Natural killer cell (primary cell): ENCODE results near the gene POU4F2. TPM values are rescaled to one million over a fixed set of nuclear protein-coding genes. Genes with fewer than 3 reads are reported as not detected.

Source experiments
- ATAC-seq, 3 donors: fragments of 150-1000 bp in 2 of 3; fragments of 200-7000 bp in 1 of 3; cut with Tn5 transposase; 1 replicate in 1 of 3; 2 replicates in 2 of 3; pipeline ENCODE4 v1.10.0; 2021; ENCODE audit warnings: mild to moderate bottlenecking in 2 of 3, moderate library complexity in 2 of 3
- DNase-seq, 2 donors: peaks; one replicate each; pipeline versions ENCODE4 v3.0.0 to v3.0.0-alpha.2; 2013 to 2021; ENCODE audit warnings: mixed read lengths in 1 of 2
- H3K27ac ChIP-seq: one replicate; pipeline ENCODE4 v1.5.1; 2013; ENCODE audit warnings: mild to moderate bottlenecking, low read length
- H3K27me3 ChIP-seq: one replicate; pipeline ENCODE4 v1.6.1; 2013; ENCODE audit warnings: low read length; ENCODE audit not compliant: control insufficient read depth, insufficient read depth
- H3K36me3 ChIP-seq: one replicate; pipeline ENCODE4 v1.6.1; 2013; ENCODE audit warnings: low read length; ENCODE audit not compliant: control insufficient read depth, insufficient read depth
- H3K4me1 ChIP-seq: one replicate; pipeline ENCODE4 v1.6.1; 2013; ENCODE audit warnings: low read length; ENCODE audit not compliant: control insufficient read depth, insufficient read depth
- H3K4me3 ChIP-seq: one replicate; pipeline ENCODE4 v1.5.1; 2013; ENCODE audit warnings: low read length
- H3K9me3 ChIP-seq: one replicate; pipeline ENCODE4 v1.6.1; 2013; ENCODE audit warnings: low read length; ENCODE audit not compliant: control insufficient read depth, insufficient read depth
- H3K27ac Mint-ChIP-seq, 2 donors: one replicate each; pipeline ENCODE4 v1.8.0; 2022; ENCODE audit warnings: mild to moderate bottlenecking in 2 of 2, mixed read lengths in 2 of 2, moderate library complexity in 1 of 2
- H3K27me3 Mint-ChIP-seq, 2 donors: one replicate each; pipeline ENCODE4 v1.8.0; 2022; ENCODE audit warnings: low read depth in 2 of 2, mixed read lengths in 2 of 2
- H3K36me3 Mint-ChIP-seq: one replicate; pipeline ENCODE4 v1.8.0; 2022; ENCODE audit warnings: mixed read lengths
- H3K4me1 Mint-ChIP-seq, 2 donors: one replicate each; pipeline ENCODE4 v1.8.0; 2022; ENCODE audit warnings: mixed read lengths in 2 of 2
- H3K4me3 Mint-ChIP-seq: one replicate; pipeline ENCODE4 v1.8.0; 2022; ENCODE audit warnings: mild to moderate bottlenecking, moderate library complexity, mixed read lengths
- H3K9me3 Mint-ChIP-seq, 2 donors: one replicate each; pipeline ENCODE4 v1.8.0; 2022; ENCODE audit warnings: mixed read lengths in 2 of 2
- CTCF ChIP-seq: fragments of 200-600 bp; IDR thresholded peaks from one replicate; pipeline ENCODE4 v1.8.0; 2022; ENCODE audit warnings: antibody characterized with exemption
- WGBS: methylation state at CpG from one replicate; pipeline ENCODE4 v1.1.7; 2013; ENCODE audit warnings: missing lambda C conversion rate; ENCODE audit not compliant: insufficient coverage; 5-methylcytosine and 5-hydroxymethylcytosine counted together
- intact Hi-C: fragments of 100-400 bp; cut with micrococcal nuclease; formaldehyde crosslinking; loops from one replicate; pipeline ENCODE4 v1.14.2; 2022
- total RNA-seq, 4 donors: library from RNA; stranded (reverse); fragments of 120-200 nt in 1 of 4; gene quantifications; one replicate each; pipeline versions ENCODE4 v1.2.3 to v1.2.4, GENCODE V29; 2013 to 2022

The POU4F2 gene
- total RNA-seq, 3 donors from 2014 or later (not counting 1 experiment from before 2014, with no cell fraction given): not detected

DNA sequence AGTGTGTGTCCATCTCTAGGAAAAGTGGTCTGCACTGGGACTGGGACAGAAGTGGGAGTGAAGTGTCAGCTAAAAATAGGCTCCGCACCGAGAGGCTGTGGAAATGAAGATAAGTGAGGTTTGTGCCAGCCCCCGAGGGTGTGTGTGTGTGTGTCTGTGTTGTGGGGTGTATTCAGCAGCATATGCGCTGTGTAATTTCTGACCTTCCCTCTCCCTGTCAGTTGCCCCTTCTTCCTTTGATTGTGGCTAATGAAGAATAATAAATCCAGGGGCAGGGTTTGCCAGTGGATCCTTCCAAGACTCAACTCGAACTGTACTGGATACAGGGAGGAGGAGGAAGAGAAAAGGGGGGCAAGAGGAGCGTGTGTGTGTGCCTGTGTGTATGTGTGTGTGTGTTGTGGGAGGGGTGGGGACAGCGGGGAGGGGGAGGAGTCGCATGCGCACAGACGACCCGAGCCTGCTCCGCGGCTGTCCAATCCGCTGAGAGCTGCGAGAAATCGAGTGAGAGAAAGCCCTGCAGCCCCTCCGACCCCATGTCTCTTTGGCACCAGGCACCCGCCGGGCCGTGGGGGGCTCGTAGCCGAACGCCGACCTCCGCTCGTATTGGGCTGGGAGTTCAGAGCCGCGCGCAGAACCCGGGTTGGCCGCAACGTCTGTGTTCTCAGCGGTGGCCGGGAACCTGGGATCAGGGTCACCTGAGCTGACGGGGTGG is 916 bp upstream of the POU4F2 start:
- Mint-ChIP-seq H3K4me1 (peaks cover 0 to 10% of the 10 kb centered on the region in 2 donors), H3K9me3 (peaks cover 0 to 5% of the 10 kb centered on the region in 2 donors), H3K27me3 (peaks cover 66 to 86% of the 10 kb centered on the region in 2 donors), H3K27ac (no peak overlapping the region), H3K36me3 (peaks cover 23% of the 10 kb centered on the region), H3K4me3 (peak overlapping the region; percentile 4)
- no peak overlapping the region for H3K4me3 ChIP-seq
- 6% methylated on average over 35 of the region's 35 CpGs for WGBS
- no peaks in the 10 kb centered on the region for H3K9me3 ChIP-seq
- peaks cover 51% of the 10 kb centered on the region for H3K27me3 ChIP-seq
- H3K36me3 ChIP-seq: no peaks in the 10 kb centered on the region
- no peak for TF ChIP-seq CTCF
- H3K27ac ChIP-seq: no peak overlapping the region
- intact Hi-C loops: no loop called here
- DNase-seq: no peak
- H3K4me1 ChIP-seq: peaks cover 8% of the 10 kb centered on the region
- no peak for ATAC-seq

DNA sequence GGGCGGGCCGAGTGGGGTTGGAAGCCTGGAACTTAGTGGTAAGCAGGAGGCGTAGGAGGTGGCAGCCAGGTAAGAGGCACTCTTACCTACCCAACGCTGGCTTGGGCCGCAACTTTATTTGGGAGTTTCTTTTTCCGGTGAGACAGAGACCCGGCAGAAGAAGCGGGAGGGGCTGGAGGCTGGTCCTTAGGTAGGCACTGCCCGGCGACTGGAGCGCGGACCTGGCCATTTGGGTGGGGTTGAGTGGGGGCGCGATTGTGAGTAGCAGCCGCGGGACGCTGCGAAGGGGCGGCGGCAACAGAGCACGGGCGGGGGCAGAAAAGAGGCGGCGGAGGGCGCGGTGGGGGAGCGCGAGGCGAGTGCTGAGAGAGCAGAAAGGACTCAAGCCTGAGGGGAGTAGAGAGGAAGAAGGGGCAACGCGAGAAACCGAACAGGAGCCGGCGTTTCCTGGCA is 334 bp upstream of the POU4F2 start:
- peaks cover 8% of the 10 kb centered on the region for H3K4me1 ChIP-seq
- 4% methylated on average over 34 of the region's 34 CpGs for WGBS
- Mint-ChIP-seq H3K36me3 (peaks cover 23% of the 10 kb centered on the region), H3K27ac (no peak overlapping the region), H3K4me1 (peaks cover 0 to 10% of the 10 kb centered on the region in 2 donors), H3K4me3 (no peak overlapping the region), H3K9me3 (peaks cover 2 to 5% of the 10 kb centered on the region in 2 donors), H3K27me3 (peaks cover 67 to 86% of the 10 kb centered on the region in 2 donors)
- no peaks in the 10 kb centered on the region for H3K36me3 ChIP-seq
- DNase-seq: no peak
- no peak overlapping the region for H3K27ac ChIP-seq
- H3K27me3 ChIP-seq: peaks cover 53% of the 10 kb centered on the region
- TF ChIP-seq CTCF: no peak
- ATAC-seq: no peak
- no peak overlapping the region for H3K4me3 ChIP-seq
- intact Hi-C loops: no loop called here
- no peaks in the 10 kb centered on the region for H3K9me3 ChIP-seq

DNA sequence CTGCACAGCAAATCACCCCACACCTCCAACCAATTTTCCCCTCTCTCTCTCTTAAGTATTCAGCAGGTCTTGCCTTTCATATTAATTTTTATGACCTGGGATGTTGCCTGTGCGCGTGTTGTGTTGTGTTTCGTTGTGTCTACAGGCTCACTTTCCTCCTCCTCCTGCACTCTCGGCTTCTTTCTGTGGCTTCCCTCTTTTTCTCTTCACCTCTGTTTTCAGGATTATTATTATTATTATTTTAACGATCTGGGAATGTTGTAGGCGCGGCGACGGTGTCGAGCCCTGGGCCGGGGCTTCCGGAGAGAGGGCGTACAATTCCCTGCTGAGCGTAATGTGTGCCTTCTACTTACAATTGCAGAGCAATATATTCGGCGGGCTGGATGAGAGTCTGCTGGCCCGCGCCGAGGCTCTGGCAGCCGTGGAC is 826 bp downstream of the POU4F2 start:
- H3K27ac Mint-ChIP-seq: no peak overlapping the region
- intact Hi-C loops: no loop called here
- Histone ChIP-seq H3K4me3 (no peak overlapping the region), H3K36me3 (no peaks in the 10 kb centered on the region), H3K4me1 (peaks cover 8% of the 10 kb centered on the region), H3K27me3 (peaks cover 56% of the 10 kb centered on the region), H3K27ac (no peak overlapping the region), H3K9me3 (no peaks in the 10 kb centered on the region)
- H3K27me3 Mint-ChIP-seq: peaks cover 64 to 89% of the 10 kb centered on the region in 2 donors
- H3K9me3 Mint-ChIP-seq: peaks cover 2 to 5% of the 10 kb centered on the region in 2 donors
- DNase-seq (no peak), ATAC-seq (no peak)
- H3K4me1 Mint-ChIP-seq: peaks cover 0 to 10% of the 10 kb centered on the region in 2 donors
- 9% methylated on average over 18 of the region's 20 CpGs for WGBS
- H3K36me3 Mint-ChIP-seq: peaks cover 23% of the 10 kb centered on the region
- no peak for TF ChIP-seq CTCF
- H3K4me3 Mint-ChIP-seq: peak overlapping the region; percentile 52
